T-helper 1 cell treated with Interleukin-12 subunit alpha and Interleukin-12 subunit beta and Interleukin-4 antibody, amounts not matched to agents 30 μg/mL and 1 μg/mL, for 36 hours (primary cell): ENCODE measurements around the gene SLAMF8.

Experiments used
- H3K27ac Mint-ChIP-seq: one replicate; pipeline ENCODE4 v1.8.0; 2021; ENCODE audit warnings: mild to moderate bottlenecking, mixed read lengths
- H3K27me3 Mint-ChIP-seq: one replicate; pipeline ENCODE4 v1.8.0; 2021; ENCODE audit warnings: low read depth, mixed read lengths
- H3K36me3 Mint-ChIP-seq: one replicate; pipeline ENCODE4 v1.8.0; 2021; ENCODE audit warnings: low read depth, mixed read lengths
- H3K4me1 Mint-ChIP-seq: one replicate; pipeline ENCODE4 v1.8.0; 2021; ENCODE audit warnings: low read depth, mixed read lengths
- H3K4me3 Mint-ChIP-seq: one replicate; pipeline ENCODE4 v1.8.0; 2021; ENCODE audit warnings: mild to moderate bottlenecking, moderate library complexity, mixed read lengths
- H3K9me3 Mint-ChIP-seq: one replicate; pipeline ENCODE4 v1.8.0; 2021; ENCODE audit warnings: mixed read lengths

Gene SLAMF8

GRCh38 chr1:159882527-159882862 is 55.8 kb downstream of the SLAMF8 start:
- Mint-ChIP-seq H3K36me3 (no peaks in the 10 kb centered on the region), H3K9me3 (no peaks in the 10 kb centered on the region), H3K27ac (no peak overlapping the region)

GRCh38 chr1:159883134-159883533 is 56.5 kb downstream of the SLAMF8 start:
- no peak overlapping the region for H3K4me3 Mint-ChIP-seq
- H3K27ac Mint-ChIP-seq: no peak overlapping the region
- H3K4me1 Mint-ChIP-seq: no peaks in the 10 kb centered on the region
- peaks cover 12% of the 10 kb centered on the region for H3K27me3 Mint-ChIP-seq
- H3K36me3 Mint-ChIP-seq: no peaks in the 10 kb centered on the region
- no peaks in the 10 kb centered on the region for H3K9me3 Mint-ChIP-seq

More at GRCh38 chr1:159882527-159882862, 55.8 kb downstream of the SLAMF8 start:
- H3K27me3 Mint-ChIP-seq: peaks cover 10% of the 10 kb centered on the region
- H3K4me3 Mint-ChIP-seq: no peak overlapping the region
- no peaks in the 10 kb centered on the region for H3K4me1 Mint-ChIP-seq

- Mint-ChIP-seq H3K9me3 (no peaks in the 10 kb centered on the region), H3K27ac (no peak overlapping the region)
Measured at GRCh38 chr1:159884296-159884695, 57.6 kb downstream of the SLAMF8 start.

More at GRCh38 chr1:159884296-159884695, 57.6 kb downstream of the SLAMF8 start:
- no peaks in the 10 kb centered on the region for H3K36me3 Mint-ChIP-seq
- H3K4me1 Mint-ChIP-seq: no peaks in the 10 kb centered on the region
- peaks cover 10% of the 10 kb centered on the region for H3K27me3 Mint-ChIP-seq
- H3K4me3 Mint-ChIP-seq: no peak overlapping the region
